OCI-M1 (cell line): ENCODE results near the gene HNRNPF.

Source experiments
- DNase-seq: peaks from one replicate; lab custom pipeline; 2025; lab: John Stamatoyannopoulos, UW

Gene HNRNPF

GRCh38 chr10:43421519-43421918 is 12.5 kb upstream of the HNRNPF start:
- DNase-seq: no peak

GRCh38 chr10:43421201-43421507 is 12.2 kb upstream of the HNRNPF start:
- DNase-seq: no peak

GRCh38 chr10:43420369-43421200 is 11.6 kb upstream of the HNRNPF start:
- peak; percentile 96 for DNase-seq

GRCh38 chr10:43419997-43420368 is 11.0 kb upstream of the HNRNPF start:
- DNase-seq: no peak

DNA sequence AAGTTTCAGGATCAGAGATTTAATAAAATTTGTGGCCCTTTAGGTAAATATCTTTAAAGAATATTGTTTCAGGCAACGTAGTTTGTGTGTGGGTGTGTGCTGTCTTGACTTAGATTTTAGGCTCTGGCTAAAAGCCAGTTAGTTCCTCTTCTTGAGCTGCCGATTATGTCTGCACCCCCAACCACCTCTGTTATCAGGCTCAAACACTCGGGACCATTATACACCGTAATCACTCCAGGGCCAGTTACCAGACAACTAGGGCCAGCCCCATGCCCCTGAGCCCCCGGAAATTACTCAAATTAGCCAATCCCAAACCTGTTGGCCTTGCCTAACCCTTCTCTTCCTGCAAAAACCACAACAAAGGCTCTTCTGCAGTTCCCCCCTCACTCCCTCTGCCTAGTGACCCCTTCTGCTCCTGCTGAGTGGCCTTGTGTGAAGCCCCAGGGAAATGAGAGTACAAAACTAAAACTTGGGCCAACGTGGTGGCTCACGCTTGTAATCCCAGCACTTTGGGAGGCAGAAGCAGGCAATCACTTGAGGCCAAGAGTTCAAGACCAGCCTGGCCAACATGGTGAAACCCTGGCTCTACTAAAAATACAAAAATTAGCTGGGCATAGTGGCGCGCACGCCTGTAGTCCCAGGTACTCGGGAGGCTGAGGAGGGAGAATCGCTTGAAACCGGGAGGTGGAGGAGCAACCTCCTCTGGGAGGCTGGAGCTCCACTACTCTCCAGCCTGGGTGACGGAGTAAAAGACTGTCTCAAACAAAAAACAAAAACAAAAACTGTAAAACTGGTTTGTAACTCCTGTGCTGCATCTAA is 9.2 kb upstream of the HNRNPF start:
- peak; percentile 100 for DNase-seq

DNA sequence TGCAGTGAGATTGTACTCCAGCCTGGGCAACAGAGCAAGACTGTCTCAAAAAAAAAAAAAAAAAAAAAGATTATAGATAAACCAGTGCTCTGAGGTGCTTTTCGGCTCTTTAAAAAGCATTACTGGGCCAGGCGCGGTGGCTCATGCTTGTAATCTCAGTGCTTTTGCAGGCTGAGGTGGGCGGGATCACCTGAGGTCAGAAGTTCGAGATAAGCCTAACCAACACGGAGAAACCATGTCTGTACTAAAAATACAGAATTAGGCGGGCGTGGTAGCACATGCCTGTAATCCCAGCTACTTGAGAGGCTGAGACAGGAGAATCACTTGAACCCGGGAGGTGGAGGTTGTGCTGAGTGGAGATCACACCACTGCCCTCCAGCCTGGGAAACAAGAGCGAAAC is 6.6 kb upstream of the HNRNPF start:
- peak; percentile 57 for DNase-seq

- DNase-seq: no peak
Observed at GRCh38 chr10:43411536-43411935, 2.5 kb upstream of the HNRNPF start.

DNA sequence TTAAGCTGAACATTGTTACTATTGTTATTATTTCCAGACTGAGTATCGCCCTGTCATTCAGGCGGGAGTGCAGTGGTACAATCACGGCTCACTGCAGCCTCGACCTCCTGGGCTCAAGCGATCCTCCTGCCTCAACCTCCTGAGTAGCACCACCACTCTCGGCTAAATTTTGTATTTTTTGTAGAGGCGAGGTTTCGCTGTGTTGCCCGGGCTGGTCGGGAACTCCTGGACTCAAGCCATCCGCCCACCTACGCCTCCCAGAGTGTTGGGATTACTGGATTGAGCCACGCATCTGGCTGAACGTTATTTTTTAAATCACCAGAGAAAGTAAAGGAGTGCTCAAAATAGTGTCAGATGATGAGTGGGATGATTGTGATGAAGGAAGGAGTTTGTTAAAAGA is 1.4 kb upstream of the HNRNPF start:
- no peak for DNase-seq

DNA sequence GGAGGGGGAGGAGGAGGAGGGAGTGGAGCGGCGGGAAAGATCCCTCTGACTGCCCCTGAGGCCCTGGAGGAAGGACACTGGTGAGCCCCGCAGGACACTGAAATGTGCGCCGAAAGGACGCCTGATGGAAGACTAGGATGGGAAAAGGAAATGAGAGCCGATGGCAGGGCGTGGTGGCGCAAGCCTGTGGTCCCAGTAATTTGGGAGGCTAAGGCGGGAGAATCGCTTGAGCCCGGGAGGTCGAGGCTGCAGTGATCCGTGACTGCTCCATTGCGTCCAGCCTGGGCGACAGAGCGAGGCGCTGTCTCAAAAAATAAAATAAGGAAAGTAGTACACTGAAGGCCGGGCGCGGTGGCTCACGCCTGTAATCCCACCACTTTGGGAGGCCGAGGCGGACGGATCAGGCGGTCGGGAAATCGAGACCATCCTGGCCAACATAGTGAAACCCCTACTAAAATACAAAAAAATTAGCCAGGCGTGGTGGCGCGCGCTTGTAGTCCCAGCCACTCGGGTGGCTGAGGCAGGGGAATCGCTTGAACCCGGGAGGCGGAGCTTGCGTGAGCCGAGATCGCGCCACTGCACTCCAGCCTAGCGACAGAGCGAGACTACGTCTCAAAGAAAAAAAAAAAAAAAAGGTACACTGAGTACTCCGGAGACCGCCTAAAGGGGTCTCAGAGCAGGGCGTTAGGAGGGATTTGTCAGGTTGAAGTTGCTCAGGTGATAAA is 561 bp upstream of the HNRNPF start:
- peak; percentile 85 for DNase-seq

GRCh38 chr10:43408331-43408709 is 666 bp downstream of the HNRNPF start:
- DNase-seq: no peak

- DNase-seq: peak; percentile 96
Observed at GRCh38 chr10:43407576-43408330, 1.2 kb downstream of the HNRNPF start.

DNA sequence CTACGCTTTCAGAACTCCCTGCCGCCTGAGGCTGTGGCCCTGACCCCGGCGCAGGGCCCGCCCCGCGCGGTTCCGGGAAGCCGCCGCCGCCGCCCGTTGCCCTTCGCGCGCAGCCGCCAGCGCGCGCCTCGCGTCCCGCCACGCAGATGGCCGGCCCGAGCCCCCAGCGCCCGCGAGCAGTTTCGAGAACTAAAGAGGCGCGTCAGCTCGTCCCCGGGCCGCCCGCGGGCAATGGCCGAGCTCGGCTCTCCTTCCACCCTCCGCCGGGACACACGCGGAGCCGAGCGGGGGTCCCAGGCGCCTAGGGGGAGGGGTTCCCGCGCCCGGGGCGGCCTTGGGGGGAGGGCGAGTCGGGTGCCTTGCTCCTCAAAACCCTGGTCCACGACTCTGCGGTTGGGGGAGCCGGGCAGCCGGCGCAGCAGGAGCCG is 1.8 kb downstream of the HNRNPF start:
- DNase-seq: no peak

DNA sequence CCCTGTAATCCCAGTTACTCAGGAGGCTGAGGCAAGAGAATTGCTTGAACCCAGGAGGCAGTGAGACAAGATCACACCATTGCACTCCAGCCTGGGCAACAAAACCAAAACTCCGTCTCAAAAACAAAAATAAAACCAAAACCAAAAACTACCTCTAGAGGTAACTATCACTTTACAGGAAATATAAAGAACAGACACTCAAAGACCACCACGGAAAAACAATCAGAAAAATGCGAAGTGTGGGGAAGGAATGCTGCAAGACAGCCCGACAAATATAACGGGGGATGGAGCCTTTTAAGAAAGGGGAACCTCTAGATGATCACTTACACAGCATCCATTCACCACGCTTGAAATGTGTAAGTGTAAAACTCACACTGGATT is 4.3 kb downstream of the HNRNPF start:
- peak; percentile 62 for DNase-seq

DNA sequence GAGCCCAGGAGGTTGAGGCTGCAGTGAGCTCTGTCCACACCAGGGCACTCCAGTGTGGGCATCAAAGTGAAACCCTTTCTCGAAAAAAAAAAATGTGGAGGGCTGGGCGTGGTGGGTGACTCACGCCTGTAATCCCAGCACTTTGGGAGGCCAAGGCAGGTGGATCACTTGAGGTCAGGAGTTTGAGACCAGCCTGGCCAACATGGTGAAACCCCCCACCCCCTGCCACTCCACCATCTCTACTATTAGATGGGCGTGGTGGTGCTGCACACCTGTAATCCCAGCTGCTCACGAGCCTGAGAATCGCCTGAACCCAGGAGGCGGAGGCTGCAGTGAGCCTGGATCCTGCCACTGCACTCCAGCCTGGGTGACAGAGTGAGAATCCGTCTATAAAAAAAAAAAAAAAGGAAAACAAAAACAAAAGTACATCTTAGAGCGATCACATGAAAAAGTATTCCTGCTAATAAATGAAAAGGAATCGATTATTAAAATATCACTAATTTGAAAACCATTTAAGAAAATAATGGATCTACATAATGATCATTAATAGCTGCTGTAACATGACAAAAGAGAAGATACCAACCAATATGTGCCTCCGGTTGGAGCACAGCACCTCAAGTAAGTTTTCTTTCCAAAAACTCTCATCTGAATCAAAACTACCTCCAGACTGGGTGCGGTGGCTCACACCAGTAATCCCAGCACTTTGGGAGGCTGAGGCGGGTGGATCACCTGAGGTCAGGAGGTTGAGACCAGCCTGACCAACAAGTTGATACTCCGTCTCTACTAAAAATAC is 4.9 kb downstream of the HNRNPF start:
- no peak for DNase-seq

DNA sequence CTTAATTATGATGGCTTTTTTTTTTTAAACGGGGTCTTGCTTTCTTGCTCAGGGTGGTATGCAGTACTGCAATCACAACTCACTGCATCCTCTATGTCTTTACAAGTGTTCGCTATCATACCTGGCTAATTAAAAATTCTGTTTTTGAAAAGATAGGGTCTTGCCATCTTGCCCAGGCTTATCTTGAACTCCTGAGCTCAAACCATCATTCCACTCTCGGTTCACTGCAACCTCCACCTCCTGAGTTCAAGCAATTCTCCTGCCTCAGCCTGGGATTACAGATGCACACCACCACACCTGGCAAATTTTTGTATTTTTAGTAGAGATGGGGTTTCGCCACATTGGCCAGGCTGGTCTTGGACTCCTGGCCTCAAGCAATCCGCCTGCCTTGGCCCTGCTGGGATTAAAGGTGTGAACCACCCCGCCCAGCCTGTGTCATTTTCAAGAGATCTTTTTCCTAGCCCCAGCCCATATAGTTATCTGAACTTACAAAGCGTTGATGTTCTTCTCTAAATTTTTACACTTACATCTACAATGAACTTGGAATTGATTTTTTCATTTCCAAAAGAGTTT is 6.0 kb downstream of the HNRNPF start:
- DNase-seq: no peak

DNA sequence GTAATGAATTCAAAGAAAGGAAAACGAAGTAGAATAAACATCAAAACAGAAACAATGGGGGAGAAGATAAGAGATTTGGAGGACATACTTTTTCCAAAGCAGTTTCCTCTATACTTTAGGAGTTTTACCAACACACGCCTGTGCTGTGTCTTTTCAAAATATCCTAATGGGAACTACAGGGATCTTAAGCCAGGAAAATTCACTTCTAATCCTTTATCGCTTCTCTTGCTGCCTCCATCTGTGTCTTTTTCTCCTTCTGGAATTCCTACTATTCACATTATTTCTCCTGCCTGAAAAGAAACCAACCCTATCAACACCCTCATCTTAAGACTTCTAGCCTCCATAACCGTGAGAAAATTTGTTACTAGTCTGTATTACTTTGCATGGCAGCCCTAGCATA is 6.8 kb downstream of the HNRNPF start:
- no peak for DNase-seq

DNA sequence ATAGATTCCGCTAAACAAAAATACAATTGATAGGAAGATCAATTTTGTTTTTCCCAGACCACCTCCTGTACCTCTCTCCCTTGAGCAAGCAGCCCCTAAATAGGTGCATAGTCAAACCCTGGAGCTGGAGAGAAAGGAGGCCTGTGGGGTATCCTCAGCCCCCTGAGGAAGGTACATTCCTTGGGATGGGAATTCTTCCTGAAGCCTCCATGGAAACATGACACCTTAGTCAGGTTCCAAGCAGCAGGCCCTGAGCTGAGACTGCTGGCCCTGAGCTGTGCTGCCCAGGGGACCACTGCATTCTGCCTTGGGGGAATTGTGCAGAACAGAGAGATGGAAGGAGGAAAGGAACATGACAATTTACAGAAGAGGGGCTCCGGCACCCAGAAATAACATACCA is 7.4 kb downstream of the HNRNPF start:
- no peak for DNase-seq

- DNase-seq: peak; percentile 59
Observed at GRCh38 chr10:43399320-43400310, 9.4 kb downstream of the HNRNPF start.

- DNase-seq: no peak
Observed at GRCh38 chr10:43398939-43399319, 10.1 kb downstream of the HNRNPF start.
